ENCODE measurements around the gene RGS2. TPM values are rescaled to one million over a fixed set of nuclear protein-coding genes. Genes with fewer than 3 reads are reported as not detected.
A peak's percentile ranks its signal among the peaks of the same experiment; 100 is the strongest.

The RGS2 gene
- total and polyA plus RNA-seq, 9 of the 15 experiments (the other 6 are each of a cell fraction or from before 2014, with no cell fraction given): 2.5 to 5.4 (median 3.8) TPM

GRCh38 chr1:192805832-192806323, 3.0 kb upstream of the RGS2 start (continued):
- TF ChIP-seq REST (IDR thresholded peaks at IDR 0.05; ENCODE audit: borderline replicate concordance) (peak; percentile 48; the same call in 1 of the 2 replicates), REST (CRISPR knock-in tag; IDR thresholded peaks at IDR 0.05; ENCODE audit: low read depth) (no peak), NFATC3 (IDR thresholded peaks at IDR 0.05) (peak; percentile 97), ARID3A (IDR thresholded peaks at IDR 0.05; ENCODE audit: borderline replicate concordance, low read depth, low read length) (peak; percentile 68; the same call in 1 of the 2 replicates), MNT (conservative IDR thresholded peaks at IDR 0.05) (0 out of 4 replicates have a peak, but pooled peaks of 1 of the 2 experiments have one; percentile 35), SMARCA4 (IDR thresholded peaks at IDR 0.05) (peak; percentile 63; the same call in 1 of the 2 replicates), CREB1 (IDR thresholded peaks at IDR 0.05) (no peak), CREB1 (CRISPR knock-in tag; IDR thresholded peaks at IDR 0.05) (no peak), DACH1 (IDR thresholded peaks at IDR 0.05; ENCODE audit: partially characterized antibody) (peak; percentile 37), GTF3C2 (IDR thresholded peaks at IDR 0.05; ENCODE audit: borderline replicate concordance, extremely low read depth, insufficient read length) (no peak), ZBED1 (IDR thresholded peaks at IDR 0.05) (no peak), PHTF2 (CRISPR knock-in tag; IDR thresholded peaks at IDR 0.05) (no peak), CHCHD3 (CRISPR knock-in tag; IDR thresholded peaks at IDR 0.05) (no peak), ATF7 (IDR thresholded peaks at IDR 0.05) (peak; percentile 74), ZNF766 (CRISPR knock-in tag; conservative IDR thresholded peaks at IDR 0.05) (0 out of 2 replicates have a peak, but pooled peaks have one; percentile 56)
